ENCODE results near the gene ZNF594. TPM values are rescaled to one million over a fixed set of nuclear protein-coding genes. Genes with fewer than 3 reads are reported as not detected.
A peak's percentile ranks its signal among the peaks of the same experiment; 100 is the strongest.
"Not testable (repeated sequence)": the region's sequence is repeated elsewhere in the genome, so short reads cannot be mapped to it uniquely, and the experiment has no call there.

ZNF594 gene
- polyA plus RNA-seq, 6 donors from 2014 or later: 0.82 to 4.8 (median 4.0) TPM

DNA sequence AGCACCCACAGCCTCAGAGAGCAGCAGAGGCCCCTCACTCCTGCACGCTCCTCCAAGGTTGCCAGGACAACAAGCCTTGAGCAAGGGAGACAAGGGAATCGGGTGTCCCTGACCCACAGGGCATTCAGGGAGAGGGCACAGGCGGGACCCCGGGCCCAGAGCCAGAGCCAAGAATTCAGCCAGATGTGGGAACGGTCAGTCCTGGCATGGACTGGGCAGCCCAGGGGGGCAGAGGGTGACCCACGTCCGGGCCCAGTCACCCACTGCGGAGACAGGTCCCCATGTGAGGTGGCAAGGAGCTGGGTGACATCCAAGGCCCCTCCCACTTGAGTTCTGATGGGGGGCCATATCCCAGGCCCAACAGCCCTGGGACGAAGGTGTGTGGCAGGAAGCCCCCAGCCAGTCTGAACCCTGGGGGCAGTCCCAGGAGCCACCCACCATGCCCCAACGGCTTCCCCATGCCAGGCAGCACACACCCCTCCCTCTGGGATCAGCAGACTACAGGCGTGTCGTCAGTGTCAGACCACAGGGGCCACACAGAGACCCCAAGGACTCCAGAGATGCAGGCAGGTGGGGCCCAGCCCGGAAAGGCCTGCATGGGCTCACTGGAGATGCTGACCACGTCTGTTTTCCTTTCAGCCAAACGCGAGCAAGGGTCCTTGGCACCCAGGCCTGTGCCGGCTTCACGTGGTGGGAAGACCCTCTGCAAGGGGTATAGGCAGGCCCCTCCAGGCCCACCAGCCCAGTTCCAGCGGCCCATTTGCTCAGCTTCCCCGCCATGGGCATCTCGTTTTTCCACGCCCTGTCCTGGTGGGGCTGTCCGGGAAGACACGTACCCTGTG lies 52.8 kb downstream of the ZNF594 start:
- ATAC-seq (ENCODE audit: low read depth in 2 of 2): no peak
- H3K27ac Mint-ChIP-seq: no peak overlapping the region
- H3K9me3 Mint-ChIP-seq: no peaks in the 10 kb centered on the region
- H3K27me3 Mint-ChIP-seq: peaks cover 0 to 10% (median 0%) of the 10 kb centered on the region in 3 donors
- H3K36me3 Mint-ChIP-seq: no peaks in the 10 kb centered on the region
- no peak for DNase-seq
- H3K4me1 Mint-ChIP-seq: peaks cover 0 to 2% (median 0%) of the 10 kb centered on the region in 3 donors
- H3K4me3 Mint-ChIP-seq: no peak overlapping the region

- not testable (repeated sequence) for H3K4me3 Mint-ChIP-seq; H3K27ac Mint-ChIP-seq; H3K27me3 Mint-ChIP-seq; H3K4me1 Mint-ChIP-seq; H3K36me3 Mint-ChIP-seq; H3K9me3 Mint-ChIP-seq; ATAC-seq (ENCODE audit: low read depth in 2 of 2); DNase-seq
Observed at GRCh38 chr17:5138198-5138544, 53.5 kb downstream of the ZNF594 start.

GRCh38 chr17:5137511-5138197 lies 54.0 kb downstream of the ZNF594 start:
- H3K27ac Mint-ChIP-seq; H3K4me3 Mint-ChIP-seq; ATAC-seq (ENCODE audit: low read depth in 2 of 2); H3K27me3 Mint-ChIP-seq; H3K36me3 Mint-ChIP-seq; DNase-seq; H3K9me3 Mint-ChIP-seq; H3K4me1 Mint-ChIP-seq: not testable (repeated sequence)

DNA sequence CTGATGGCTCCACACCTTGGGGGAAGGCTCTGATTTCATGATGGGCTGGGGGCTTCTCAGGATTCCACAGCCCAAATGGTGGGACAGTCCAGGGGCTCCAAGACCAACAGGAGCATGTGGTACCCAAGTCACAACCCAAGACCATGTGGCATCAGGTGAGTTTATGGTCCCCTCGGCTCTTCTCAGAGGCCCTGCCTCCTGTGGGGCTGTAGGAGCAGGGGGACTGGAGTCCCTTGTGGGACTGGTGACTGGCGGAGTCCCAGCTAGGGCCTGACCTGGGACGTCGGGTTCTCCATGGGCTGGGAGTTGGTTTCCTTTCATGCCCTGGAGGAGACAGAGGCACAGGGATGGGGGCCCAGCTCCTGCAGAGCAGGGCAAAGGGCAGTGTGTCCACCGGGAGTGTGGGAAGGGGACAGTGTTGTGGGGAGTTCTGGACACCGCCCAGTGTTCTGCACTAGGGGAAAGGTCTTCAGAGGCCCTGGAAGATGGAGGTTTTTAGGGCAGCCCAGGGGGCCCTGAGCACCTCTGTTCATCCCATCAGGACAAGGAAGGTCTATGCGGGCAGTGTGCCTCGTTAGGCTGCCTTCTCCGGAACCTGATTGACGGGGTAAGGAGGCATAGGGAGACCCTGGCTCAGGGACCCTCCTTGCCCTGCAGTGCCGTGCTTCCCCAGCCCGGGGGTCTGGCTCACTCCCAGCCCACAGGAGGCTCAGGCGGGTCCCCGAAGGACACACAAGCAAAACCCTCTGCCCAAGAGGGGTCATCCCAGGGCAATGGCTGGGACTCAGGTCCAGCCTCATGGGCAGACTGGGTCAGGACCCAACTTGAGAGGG lies 54.9 kb downstream of the ZNF594 start:
- not testable (repeated sequence) for H3K27ac Mint-ChIP-seq; H3K4me3 Mint-ChIP-seq; ATAC-seq (ENCODE audit: low read depth in 2 of 2); H3K27me3 Mint-ChIP-seq; DNase-seq; H3K4me1 Mint-ChIP-seq; H3K9me3 Mint-ChIP-seq; H3K36me3 Mint-ChIP-seq

DNA sequence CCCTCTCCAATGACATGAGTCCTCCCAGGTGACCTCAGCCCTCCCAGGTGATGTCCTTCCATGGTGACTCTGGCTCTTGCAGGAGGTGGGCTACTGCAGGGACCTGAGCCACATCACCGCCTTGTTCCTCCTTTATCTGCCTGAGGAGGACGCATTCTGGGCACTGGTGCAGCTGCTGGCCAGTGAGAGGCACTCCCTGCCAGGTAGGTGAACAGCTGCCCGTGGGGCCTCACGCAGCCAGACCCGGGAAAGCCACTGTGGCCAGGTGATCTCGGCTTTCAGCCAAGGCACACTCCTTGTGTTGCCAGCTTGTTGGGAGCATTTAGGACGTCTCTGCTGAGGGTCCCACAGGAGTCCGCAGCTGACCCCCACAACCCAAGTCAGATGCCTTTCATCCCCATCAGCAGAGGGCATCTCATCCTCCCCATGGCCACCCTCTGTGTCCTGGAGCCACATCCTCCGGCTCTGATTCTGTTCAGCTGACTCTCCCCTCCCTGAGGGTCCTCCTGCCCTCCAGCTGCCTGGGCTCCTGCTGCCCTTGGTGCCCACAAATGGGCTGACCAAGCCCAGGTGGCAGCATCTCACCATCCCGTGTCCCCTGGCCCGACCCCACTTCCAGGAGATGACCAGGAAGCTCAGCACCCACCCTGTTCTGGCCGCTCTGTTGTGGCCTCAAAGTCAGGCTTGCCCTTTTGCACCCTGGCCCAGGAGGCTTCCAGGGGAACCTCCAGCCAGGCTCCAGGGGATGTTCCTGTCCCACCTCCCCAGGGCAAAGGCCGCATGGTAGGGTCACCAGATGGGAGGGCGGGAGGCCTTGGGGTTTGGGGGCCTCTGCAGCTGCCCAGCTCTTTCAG lies 55.7 kb downstream of the ZNF594 start:
- no peak for DNase-seq
- no peaks in the 10 kb centered on the region for H3K9me3 Mint-ChIP-seq
- H3K4me3 Mint-ChIP-seq: no peak overlapping the region
- no peak overlapping the region for H3K27ac Mint-ChIP-seq
- peaks cover 0 to 3% (median 2%) of the 10 kb centered on the region in 3 donors for H3K4me1 Mint-ChIP-seq
- no peaks in the 10 kb centered on the region for H3K36me3 Mint-ChIP-seq
- peaks cover 0 to 17% (median 0%) of the 10 kb centered on the region in 3 donors for H3K27me3 Mint-ChIP-seq
- no peak for ATAC-seq (ENCODE audit: low read depth in 2 of 2)

GRCh38 chr17:5135131-5135712 lies 56.4 kb downstream of the ZNF594 start:
- H3K9me3 Mint-ChIP-seq; ATAC-seq (ENCODE audit: low read depth in 2 of 2); H3K36me3 Mint-ChIP-seq; H3K27ac Mint-ChIP-seq; H3K4me3 Mint-ChIP-seq; H3K4me1 Mint-ChIP-seq; DNase-seq: not testable (repeated sequence)
- peaks cover 0 to 18% (median 0%) of the 10 kb centered on the region in 3 donors for H3K27me3 Mint-ChIP-seq

DNA sequence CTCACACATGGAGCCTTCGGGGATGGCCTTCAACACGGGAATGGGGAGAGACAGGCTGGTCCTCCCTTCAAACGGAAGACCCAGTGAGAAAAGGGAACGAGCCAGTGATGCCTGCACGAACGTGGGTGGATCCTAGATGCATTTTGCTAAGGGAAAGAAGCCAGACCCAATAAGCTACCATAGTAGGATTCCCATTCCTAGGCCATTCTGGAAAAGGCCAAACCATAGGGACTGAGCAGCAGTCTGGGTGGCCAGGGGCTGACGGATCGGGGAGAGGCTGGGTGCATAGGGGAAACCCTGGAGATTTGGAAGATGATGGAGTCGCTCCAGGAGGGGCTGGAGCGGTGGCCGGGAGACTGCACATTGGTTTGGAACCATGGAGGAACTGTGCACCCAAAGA lies 57.1 kb downstream of the ZNF594 start:
- not testable (repeated sequence) for DNase-seq; H3K4me3 Mint-ChIP-seq; H3K4me1 Mint-ChIP-seq; H3K9me3 Mint-ChIP-seq; ATAC-seq (ENCODE audit: low read depth in 2 of 2); H3K36me3 Mint-ChIP-seq
- Mint-ChIP-seq H3K27me3 (peaks cover 0 to 25% (median 0%) of the 10 kb centered on the region in 3 donors), H3K27ac (peak overlapping the region in 1 of 6 donors; percentile 52)

GRCh38 chr17:5133961-5134360 lies 57.7 kb downstream of the ZNF594 start:
- Mint-ChIP-seq H3K27me3 (peaks cover 0 to 25% (median 0%) of the 10 kb centered on the region in 3 donors), H3K4me3 (peak overlapping the region in 1 of 8 donors; percentile 52)
- not testable (repeated sequence) for H3K9me3 Mint-ChIP-seq; DNase-seq; H3K27ac Mint-ChIP-seq; ATAC-seq (ENCODE audit: low read depth in 2 of 2); H3K4me1 Mint-ChIP-seq; H3K36me3 Mint-ChIP-seq

- no peaks in the 10 kb centered on the region for H3K36me3 Mint-ChIP-seq
- ATAC-seq (ENCODE audit: low read depth in 2 of 2) (no peak), DNase-seq (no peak)
- H3K9me3 Mint-ChIP-seq: no peaks in the 10 kb centered on the region
- H3K4me1 Mint-ChIP-seq: peaks cover 0 to 3% (median 2%) of the 10 kb centered on the region in 3 donors
- peaks cover 0 to 25% (median 0%) of the 10 kb centered on the region in 3 donors for H3K27me3 Mint-ChIP-seq
- no peak overlapping the region for H3K27ac Mint-ChIP-seq
- H3K4me3 Mint-ChIP-seq: no peak overlapping the region
Observed at GRCh38 chr17:5133311-5133710, 58.4 kb downstream of the ZNF594 start.

DNA sequence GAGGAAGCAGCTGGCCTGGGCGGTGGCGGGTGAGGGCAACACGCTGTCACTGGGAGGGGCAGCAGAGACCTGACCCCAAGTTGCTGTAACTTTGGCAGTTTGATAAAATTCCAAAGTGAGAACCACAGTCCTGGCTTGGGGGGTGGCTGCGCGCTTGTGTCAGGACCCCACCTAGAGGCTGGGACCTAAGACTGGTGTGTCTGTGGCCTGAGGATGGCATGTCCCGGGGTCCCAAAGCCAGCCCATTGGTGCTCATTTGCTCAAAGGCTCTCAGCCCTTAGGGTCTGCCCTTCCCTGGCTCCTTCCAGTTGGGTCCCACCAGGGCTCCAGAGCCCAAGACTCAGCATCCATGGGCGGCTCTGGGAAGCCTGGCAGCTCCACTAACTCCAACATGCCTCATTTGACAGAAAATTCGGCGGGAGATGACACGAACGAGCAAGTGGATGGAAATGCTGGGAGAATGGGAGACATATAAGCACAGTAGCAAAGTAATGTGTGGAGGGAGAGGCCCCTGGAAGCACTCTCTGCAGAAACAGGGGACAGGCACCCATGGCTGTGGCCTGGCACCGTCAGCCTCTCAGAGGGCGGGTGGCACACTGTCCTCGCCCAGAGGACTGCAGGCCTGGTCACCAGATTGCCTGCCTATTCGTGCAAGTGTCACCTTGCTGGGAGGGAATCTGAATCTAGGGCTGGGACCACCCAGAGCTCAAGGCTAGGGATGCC lies 59.0 kb downstream of the ZNF594 start:
- H3K4me1 Mint-ChIP-seq: not testable (repeated sequence)

DNA sequence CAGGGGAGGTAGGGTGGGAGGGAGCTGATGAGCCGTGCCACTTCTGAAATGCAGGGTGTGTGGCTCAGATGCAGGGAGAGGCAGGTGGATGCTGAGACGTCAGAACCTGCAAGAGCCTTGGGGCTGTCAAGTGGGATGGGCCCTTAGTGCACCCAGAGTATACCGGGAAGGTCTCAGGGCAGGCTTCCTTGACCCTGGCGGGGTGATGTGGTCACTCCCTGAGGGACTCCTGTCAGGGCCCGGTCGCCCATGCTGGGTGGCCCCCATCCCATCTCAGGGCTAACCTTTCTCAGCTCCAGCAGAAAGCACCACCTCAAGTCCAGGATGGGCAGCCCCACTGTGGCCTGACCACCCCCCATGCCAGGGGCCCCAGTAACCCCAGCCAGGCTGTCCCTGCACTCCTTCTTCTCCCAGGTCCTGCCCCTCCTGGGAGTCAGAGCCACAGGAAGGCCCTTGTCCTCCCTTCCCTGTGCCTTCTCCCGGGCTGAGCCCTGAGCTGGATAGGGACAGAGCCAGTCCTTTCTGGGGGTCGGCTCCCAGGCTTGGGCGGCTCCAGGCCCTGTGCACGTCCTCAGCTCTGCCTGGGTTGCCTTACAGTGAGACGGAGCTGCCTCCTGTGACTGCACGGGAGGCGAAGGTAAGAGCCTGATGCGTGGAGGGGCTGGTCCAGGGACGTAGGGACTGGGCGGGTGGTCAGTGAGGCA lies 59.7 kb downstream of the ZNF594 start:
- H3K4me1 Mint-ChIP-seq; H3K9me3 Mint-ChIP-seq; ATAC-seq (ENCODE audit: low read depth in 2 of 2); DNase-seq; H3K36me3 Mint-ChIP-seq; H3K4me3 Mint-ChIP-seq: not testable (repeated sequence)
- H3K27me3 Mint-ChIP-seq: peaks cover 8 to 36% (median 9%) of the 10 kb centered on the region in 3 donors
- peak overlapping the region in 1 of 6 donors; percentile 90 for H3K27ac Mint-ChIP-seq

More for the DNA sequence above, 59.0 kb downstream of the ZNF594 start:
- H3K27me3 Mint-ChIP-seq: peaks cover 2 to 29% (median 3%) of the 10 kb centered on the region in 3 donors
- not testable (repeated sequence) for H3K4me3 Mint-ChIP-seq; H3K36me3 Mint-ChIP-seq; H3K27ac Mint-ChIP-seq; ATAC-seq (ENCODE audit: low read depth in 2 of 2); DNase-seq; H3K9me3 Mint-ChIP-seq

Measured in naive B cell (primary cell).